PFSK-1 (cell line): ENCODE measurements around the gene FAT1.

Experiments used
- FOXP2 ChIP-seq: optimal IDR thresholded peaks from 2 replicates; pipeline ENCODE3; 2011; ENCODE audit warnings: borderline replicate concordance, control low read depth, inconsistent platforms; ENCODE audit not compliant: insufficient read depth; ENCODE audit errors: extremely low read length, extremely low read depth
- POLR2AphosphoS5 ChIP-seq: IDR thresholded peaks from 2 replicates; pipeline ENCODE4 v1.6.1; 2012; ENCODE audit warnings: low read depth, mild to moderate bottlenecking, control low read depth, low read length, moderate library complexity
- SIN3A ChIP-seq: IDR thresholded peaks from 2 replicates; pipeline ENCODE4 v1.6.1; 2012; ENCODE audit warnings: mild to moderate bottlenecking, low read length, moderate library complexity, borderline replicate concordance; ENCODE audit not compliant: insufficient read depth
- TAF1 ChIP-seq: IDR thresholded peaks from 2 replicates; pipeline ENCODE4 v1.6.1; 2012; ENCODE audit warnings: low read length, control low read depth, borderline replicate concordance; ENCODE audit not compliant: insufficient read depth
- TF ChIP-seq, protein P1 (sequence below), 2 experiments: IDR thresholded peaks; 2 replicates each; pipeline versions ENCODE4 v1.6.1 to v1.8.0; 2011 to 2012; ENCODE audit warnings: low read depth in 2 of 2, low read length in 2 of 2, control low read depth in 1 of 2, inconsistent platforms in 1 of 2, mild to moderate bottlenecking in 1 of 2, moderate library complexity in 1 of 2; ENCODE audit not compliant: insufficient read depth in 1 of 2

FAT1 gene

DNA sequence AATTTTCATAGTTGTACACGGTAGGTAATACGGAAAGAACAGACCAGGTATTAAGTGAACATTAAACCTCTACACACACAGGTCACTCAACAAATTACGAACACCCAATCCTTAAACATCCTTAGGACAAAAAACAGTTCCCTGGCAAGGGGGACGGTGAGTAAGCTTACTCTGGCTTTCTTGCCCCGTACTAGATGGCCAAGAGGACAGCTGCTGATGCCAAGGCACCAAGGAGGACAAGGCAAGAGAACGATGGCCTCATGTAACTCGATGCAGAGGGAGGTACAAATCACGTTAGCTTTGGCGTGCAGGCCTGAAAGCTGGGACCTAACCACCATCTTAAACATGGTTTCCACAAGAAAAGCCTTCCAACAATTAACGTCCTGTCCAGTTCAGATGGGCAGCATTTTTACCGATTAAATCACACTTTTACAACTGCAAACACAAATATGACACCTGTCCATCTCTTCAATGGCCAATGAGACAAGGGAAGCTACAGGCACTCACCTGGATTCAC, 23.7 kb downstream of the FAT1 start:
- TF ChIP-seq, protein P1, sequence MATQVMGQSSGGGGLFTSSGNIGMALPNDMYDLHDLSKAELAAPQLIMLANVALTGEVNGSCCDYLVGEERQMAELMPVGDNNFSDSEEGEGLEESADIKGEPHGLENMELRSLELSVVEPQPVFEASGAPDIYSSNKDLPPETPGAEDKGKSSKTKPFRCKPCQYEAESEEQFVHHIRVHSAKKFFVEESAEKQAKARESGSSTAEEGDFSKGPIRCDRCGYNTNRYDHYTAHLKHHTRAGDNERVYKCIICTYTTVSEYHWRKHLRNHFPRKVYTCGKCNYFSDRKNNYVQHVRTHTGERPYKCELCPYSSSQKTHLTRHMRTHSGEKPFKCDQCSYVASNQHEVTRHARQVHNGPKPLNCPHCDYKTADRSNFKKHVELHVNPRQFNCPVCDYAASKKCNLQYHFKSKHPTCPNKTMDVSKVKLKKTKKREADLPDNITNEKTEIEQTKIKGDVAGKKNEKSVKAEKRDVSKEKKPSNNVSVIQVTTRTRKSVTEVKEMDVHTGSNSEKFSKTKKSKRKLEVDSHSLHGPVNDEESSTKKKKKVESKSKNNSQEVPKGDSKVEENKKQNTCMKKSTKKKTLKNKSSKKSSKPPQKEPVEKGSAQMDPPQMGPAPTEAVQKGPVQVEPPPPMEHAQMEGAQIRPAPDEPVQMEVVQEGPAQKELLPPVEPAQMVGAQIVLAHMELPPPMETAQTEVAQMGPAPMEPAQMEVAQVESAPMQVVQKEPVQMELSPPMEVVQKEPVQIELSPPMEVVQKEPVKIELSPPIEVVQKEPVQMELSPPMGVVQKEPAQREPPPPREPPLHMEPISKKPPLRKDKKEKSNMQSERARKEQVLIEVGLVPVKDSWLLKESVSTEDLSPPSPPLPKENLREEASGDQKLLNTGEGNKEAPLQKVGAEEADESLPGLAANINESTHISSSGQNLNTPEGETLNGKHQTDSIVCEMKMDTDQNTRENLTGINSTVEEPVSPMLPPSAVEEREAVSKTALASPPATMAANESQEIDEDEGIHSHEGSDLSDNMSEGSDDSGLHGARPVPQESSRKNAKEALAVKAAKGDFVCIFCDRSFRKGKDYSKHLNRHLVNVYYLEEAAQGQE (IDR thresholded peaks at IDR 0.05; ENCODE audit: insufficient read depth in 1 of 2, low read depth in 2 of 2, low read length in 2 of 2): no peak
- TF ChIP-seq POLR2AphosphoS5 (no peak), FOXP2 (no peak), TAF1 (no peak)

DNA sequence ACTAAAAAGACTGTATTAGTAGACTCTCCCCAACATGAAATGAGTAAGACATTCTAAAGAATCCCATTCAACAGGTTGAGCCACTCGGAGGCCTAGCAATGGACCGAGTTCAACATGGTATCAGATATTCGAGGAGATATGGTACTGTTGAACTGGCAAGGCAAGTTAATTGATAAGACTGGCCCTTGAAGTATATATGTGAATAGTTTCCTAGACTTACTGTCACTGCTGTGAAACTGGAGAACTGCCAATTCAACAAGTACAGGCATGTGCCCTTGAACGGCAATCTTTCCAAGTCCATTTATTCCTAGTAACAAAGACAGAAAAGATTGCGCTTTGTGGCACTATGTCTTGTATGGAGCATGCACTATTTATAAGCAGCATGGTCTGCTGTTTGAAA, 24.4 kb downstream of the FAT1 start:
- TF ChIP-seq POLR2AphosphoS5: no peak
- no peak for TF ChIP-seq TAF1
- no peak for TF ChIP-seq SIN3A
- TF ChIP-seq FOXP2: no peak
- TF ChIP-seq, protein P1 (IDR thresholded peaks at IDR 0.05; ENCODE audit: insufficient read depth in 1 of 2, low read depth in 2 of 2, low read length in 2 of 2): no peak

DNA sequence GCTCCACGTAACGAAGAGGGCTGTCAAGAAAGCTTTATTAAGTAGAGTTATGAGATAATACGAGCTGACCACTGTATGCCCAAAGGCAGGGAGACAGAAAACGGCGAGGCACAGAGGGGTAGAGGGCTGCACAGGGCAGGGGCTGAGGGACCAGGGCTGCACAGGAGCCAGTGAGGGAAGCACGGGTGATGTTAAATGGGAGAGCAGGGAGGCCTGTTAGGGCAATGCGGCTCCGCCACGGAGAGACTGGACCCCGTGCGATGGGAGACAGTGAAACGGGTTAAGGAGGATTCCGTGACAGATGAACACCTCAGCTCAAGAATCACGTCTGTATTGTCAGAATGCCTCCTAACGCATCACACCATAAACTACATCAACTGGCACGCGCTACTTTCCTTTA, 25.1 kb downstream of the FAT1 start:
- TF ChIP-seq, protein P1 (IDR thresholded peaks at IDR 0.05; ENCODE audit: insufficient read depth in 1 of 2, low read depth in 2 of 2, low read length in 2 of 2): no peak
- no peak for TF ChIP-seq POLR2AphosphoS5
- TF ChIP-seq TAF1: no peak

DNA sequence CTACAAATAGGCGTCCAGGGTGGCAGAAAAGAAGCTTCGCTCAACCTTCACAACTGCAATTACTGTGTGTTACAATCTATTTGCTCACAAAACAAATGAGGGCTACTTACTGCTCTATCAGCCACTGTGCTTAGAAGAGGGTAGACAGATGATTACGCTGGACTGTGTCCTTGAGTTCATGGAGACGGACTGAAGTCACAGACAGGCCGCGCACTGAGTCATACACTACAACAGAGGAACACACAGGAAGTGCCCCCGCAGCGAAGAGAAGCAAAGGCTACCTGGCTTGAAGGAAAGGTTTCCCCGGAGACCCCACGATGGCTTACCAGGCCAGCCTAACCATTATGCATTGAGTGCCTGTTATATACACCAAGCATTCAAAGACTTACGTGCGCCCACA, 25.6 kb downstream of the FAT1 start:
- TF ChIP-seq TAF1 (no peak), POLR2AphosphoS5 (no peak)

DNA sequence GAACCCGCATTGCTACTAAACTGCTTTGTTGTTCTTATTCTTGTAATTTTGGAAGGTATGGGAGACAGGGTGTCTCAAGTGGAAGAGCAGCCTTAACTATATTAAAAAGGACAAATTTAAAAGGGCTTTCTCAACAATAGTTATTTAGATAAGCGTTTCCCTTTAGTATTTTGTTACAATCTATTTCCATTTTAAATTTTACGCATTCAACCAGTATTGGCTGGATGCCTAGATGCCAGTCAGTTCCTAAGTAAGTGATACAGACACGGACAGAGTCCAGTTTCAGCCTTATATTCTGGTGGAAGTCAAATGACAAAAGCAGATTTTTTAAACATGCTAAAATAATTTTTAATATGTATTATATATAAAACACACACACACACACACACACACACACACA, 28.3 kb downstream of the FAT1 start:
- TF ChIP-seq, protein P1 (IDR thresholded peaks at IDR 0.05; ENCODE audit: insufficient read depth in 1 of 2, low read depth in 2 of 2, low read length in 2 of 2): no peak
- no peak for TF ChIP-seq FOXP2
- TF ChIP-seq POLR2AphosphoS5: no peak
- TF ChIP-seq SIN3A: no peak
- no peak for TF ChIP-seq TAF1

DNA sequence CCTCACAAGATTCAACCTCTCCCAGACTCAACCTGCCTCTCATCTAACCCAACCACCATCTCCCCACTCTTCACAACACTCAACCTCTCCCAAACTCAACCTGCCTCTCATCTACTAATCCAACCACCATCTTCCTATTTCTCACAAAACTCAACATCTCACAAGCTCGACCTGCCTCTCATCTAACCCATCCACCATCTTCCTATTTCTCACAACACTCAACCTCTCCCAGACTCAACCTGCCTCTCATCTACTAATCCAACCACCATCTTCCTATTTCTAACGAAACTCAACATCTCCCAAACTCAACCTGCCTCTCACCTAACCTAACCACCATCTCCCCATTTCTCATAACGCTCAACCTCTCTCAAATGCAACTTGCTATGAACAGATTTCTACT, 29.8 kb downstream of the FAT1 start:
- TF ChIP-seq SIN3A (no peak), TAF1 (no peak), POLR2AphosphoS5 (no peak), FOXP2 (no peak)
- TF ChIP-seq, protein P1 (IDR thresholded peaks at IDR 0.05; ENCODE audit: insufficient read depth in 1 of 2, low read depth in 2 of 2, low read length in 2 of 2): no peak
